Activated CD4-positive, CD25-positive, alpha-beta regulatory T cell treated with anti-CD3 and anti-CD28 coated beads, Interleukin-2, amount 50 U/mL, for 72 hours (primary cell): Measurements from ENCODE around the gene ARHGAP22.
"Not testable (repeated sequence)": the region's sequence is repeated elsewhere in the genome, so short reads cannot be mapped to it uniquely, and the experiment has no call there.

Source experiments
- DNase-seq: peaks from one replicate; pipeline ENCODE4 v3.0.0; 2021

Gene ARHGAP22, protein sequence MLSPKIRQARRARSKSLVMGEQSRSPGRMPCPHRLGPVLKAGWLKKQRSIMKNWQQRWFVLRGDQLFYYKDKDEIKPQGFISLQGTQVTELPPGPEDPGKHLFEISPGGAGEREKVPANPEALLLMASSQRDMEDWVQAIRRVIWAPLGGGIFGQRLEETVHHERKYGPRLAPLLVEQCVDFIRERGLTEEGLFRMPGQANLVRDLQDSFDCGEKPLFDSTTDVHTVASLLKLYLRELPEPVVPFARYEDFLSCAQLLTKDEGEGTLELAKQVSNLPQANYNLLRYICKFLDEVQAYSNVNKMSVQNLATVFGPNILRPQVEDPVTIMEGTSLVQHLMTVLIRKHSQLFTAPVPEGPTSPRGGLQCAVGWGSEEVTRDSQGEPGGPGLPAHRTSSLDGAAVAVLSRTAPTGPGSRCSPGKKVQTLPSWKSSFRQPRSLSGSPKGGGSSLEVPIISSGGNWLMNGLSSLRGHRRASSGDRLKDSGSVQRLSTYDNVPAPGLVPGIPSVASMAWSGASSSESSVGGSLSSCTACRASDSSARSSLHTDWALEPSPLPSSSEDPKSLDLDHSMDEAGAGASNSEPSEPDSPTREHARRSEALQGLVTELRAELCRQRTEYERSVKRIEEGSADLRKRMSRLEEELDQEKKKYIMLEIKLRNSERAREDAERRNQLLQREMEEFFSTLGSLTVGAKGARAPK

DNA sequence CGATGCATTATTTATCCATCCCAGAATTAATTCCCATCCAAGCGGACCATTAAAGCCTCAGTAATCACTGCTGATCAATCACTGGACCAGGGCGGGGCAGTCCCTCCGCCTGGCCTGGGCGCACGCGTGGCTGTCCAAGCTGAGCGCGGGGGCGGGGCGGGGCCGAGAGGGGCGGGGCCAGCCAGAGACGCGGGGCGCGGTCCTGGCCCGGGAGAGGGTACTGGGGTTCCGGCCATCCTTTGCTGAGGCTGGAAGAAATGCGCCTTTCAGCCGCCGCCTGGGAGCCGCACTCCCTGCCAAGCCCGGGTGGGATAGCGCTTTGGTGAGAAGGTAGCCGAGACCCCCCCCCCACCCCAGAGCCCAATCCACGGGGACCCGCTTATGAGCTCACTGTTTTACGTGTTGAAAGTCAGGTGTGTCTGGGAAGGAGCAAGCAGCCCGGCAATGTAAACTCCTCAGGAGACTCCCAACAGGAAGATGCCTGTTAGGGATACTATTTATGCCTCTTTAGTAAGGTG is at the start of gene ARHGAP22:
TSS of gene ARHGAP22 (minus strand) at position 83 of the 518 bp plus-strand sequence. CDS start 277 bp downstream, outside the sequence.
- DNase-seq: no peak

DNA sequence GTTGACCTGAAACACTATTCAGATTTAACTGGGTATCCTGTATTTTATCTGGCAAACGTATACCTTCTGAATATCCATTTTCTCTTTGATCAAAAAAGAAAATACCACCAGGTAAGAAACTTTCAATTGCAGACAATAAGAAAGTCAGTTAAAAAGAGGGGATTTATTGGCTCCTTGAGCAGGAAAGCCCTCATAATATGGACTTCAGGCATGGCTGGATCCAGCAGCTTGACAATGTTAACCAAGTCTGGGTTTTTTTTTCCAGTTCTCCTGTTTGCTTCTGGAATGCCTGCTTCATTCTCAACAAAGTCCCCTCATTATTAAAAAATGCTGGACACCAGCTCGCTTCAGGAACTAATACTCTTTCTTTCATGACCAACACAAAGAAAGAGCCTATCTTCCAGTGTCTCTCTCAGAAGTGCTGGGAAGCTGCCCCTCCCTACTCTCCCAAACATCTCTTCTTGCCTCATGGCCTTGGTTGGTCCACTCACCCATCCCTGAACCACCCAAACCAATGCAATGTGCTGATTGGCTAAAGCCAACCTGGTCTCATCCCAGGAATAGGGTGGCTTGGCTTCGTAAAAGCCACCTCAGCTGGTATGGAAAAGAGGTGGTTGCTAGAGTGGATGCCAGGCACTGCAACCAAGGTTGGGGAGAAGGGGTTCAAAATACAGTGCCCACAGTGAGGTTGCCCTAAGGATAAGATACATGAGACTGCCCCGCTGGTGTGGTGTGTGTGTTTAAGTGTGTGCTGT is 49.2 kb upstream of the ARHGAP22 start:
- no peak for DNase-seq

DNA sequence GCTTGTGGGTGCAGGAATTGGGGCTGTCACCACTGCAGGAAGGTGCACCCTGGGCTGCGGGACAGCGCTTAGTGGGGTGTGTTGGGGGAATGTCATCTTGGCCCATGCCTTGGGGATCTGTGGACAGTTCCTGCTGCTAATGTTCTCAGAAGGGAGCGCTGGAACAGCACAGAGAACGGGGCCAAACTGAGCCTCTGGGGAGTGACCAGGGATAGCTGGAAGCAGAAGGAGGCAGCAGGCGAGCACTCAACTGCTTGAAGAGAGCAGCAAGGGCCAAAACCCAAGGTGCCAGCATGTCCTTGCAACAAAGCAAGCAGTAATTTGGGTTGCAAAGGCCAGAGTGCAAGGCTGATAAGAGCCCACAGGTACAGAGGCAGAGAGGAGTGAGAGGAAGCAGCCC is 48.5 kb upstream of the ARHGAP22 start:
- no peak for DNase-seq

DNA sequence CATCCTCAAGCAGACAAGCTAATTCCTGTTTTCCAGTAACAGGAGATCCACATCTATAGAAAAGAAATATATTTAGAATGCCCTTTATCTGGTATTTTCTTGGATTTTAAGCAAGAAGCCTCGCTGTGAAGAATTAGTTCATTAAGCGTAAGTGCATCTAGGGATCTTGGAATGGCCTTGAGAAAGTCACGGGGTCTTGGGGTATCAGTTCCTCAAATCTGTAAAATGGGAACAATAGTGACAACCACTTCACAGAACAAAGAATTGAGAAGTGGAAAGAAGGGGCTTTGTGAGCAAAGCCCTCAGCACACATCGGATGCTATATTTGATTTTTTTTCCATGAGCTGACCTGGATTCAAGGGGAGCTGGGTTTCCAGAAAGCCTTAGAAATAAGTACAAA is 47.5 kb upstream of the ARHGAP22 start:
- DNase-seq: no peak

DNA sequence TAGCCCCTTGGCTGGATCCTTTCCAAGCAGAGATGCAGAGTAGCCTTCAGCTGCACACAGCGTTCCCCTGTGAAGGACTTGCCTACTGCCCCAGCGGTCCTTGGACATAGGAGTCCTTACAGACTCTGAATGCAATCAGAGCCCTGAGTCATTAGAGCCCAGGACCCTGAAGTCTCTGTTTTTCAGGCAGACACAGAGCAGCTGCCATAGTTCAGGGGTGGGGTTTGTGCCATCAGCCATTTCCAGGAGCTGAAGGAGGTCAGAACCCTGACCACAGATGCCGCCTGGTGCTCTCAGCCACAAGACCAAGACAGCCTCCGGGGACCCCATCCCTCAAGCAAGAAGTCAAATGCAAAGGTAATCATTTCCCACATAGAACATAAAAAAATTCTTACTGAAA is 47.0 kb upstream of the ARHGAP22 start:
- DNase-seq: no peak

DNA sequence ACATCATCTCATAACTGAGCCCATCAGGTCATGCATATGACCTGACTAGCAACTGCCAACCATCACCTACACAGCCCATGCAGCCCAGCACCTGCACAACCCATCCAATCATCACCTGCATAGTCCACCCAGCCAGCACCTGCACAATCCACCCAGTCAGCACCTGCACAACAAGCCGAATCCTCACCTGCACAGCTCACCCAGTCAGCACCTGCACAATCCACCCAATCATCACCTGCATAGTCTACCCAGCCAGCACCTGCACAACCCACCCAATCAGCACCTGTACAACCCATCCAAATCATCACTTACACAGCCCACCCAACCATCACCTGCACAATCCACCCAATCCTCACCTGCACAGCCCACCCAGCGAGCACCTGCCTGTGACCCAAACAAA is 46.4 kb upstream of the ARHGAP22 start:
- DNase-seq: no peak

DNA sequence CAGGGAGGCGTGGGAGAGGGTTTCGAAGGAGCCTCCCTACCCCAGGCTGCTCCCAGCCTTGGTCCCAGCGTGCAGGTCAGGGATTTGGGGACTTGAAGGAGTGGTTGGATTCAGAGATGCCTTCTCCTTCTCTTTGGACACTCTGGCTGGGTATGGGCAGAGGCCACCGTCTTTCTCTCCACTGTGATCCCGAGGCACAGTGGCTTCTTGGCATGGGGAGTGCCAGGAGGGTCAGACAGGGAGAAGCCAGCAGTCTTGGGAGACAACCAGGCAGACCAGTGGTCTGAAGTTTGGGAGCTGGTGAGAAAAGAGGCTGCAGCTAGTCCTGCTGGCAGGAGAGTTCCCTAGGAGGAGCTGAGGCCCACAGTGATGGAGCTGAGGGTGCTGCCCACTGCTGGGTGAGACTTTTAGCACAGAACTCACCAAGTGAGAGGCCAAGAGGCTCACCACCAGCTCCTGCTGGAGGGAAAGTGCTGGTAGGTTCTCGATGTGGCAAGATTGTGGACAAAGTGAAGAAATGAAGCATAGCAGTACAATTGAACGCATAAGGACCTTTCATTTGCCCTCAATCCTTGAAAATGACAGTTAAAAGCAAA is 44.6 kb upstream of the ARHGAP22 start:
- no peak for DNase-seq

DNA sequence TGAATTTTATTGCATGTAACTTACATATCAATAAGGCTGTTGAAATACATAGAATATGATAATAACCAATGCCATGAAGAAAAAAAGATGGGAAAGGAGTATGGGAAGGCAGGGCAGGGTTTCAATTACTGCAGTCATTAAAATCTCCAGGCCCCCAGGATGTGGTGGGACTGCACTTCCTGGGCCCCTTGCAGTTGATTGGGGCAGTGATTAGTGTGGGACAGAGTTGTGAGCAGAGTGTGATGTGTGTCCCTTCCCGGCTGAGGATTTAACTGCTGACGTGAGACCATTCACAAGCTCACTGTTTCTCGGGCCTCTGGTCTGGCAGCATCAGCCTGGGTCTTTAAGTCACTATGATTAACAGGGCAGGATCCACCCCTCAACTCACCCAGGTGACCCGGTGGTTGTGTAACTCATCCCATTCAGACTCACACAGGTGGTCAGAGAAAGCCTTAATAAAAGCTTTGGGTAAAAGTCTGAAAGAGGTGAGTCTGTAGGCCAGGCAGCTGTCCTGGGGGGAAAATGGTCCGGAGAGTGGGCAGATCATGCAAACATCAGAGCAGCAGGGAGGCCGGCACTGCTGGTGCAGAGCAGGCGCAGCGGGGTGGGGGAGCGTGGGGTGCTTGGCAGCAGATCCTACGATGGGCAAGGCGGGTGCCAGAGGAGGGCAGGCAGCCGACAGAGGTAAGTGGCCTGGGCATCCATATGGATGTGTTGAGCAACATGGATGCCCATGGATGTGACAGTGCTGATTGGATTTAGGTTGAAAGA is 43.5 kb upstream of the ARHGAP22 start:
- no peak for DNase-seq

DNA sequence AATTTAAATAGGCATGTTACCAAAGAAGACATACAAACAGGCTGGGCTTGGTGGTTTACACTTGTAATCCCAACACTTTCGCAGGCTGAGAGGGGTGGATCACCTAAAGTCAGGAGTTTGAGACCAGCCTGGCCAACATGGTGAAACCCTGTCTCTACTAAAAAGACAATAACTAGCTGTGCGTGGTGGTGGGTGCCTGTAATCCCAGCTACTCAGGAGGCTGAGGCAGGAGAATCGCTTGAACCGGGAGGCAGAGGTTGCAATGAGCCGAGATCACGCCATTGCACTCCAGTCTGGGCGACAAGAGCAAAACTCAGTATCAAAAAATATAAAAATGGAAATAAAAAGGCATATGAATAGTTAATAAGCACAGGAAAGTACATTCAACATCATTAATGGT is 42.2 kb upstream of the ARHGAP22 start:
- not testable (repeated sequence) for DNase-seq

DNA sequence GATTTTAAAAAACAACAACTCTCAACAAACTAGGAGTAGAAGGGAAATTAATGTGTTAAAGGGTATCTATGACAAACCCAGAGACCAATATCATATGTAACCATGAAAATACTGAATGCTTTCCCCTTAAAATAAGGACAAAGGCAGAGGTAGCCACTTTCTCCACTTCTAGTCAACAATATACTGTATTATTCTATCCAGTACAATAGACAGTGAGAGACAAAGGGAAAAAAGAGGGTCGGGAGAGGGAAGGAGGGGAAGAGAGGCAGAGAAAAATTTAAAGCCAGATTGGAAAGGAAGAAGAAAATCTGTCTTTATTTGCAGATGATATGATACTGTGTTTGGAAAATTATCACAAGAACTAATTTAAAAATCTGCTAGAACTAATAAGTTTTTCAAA is 40.7 kb upstream of the ARHGAP22 start:
- DNase-seq: no peak

DNA sequence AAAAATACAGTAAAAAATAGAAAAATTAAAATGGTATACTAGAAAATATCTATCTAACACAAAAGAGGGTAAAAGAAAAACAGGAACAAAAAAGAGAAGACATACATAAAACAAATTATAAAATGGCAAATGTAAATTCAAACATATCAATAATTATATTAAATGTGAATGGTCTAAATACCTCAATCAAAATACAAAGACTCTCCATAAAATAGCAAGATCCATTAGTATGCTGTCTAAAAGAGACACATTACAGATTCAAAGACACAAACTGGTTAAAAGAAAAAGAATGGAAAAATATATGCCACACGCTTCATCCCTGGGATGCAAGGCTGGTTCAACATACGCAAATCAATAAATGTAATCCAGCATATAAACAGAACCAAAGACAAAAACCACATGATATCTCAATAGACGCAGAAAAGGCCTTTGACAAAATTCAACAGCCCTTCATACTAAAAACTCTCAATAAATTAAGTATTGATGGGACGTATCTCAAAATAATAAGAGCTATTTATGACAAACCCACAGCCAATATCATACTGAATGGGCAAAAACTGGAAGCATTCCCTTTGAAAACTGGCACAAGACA is 36.3 kb upstream of the ARHGAP22 start:
- not testable (repeated sequence) for DNase-seq

DNA sequence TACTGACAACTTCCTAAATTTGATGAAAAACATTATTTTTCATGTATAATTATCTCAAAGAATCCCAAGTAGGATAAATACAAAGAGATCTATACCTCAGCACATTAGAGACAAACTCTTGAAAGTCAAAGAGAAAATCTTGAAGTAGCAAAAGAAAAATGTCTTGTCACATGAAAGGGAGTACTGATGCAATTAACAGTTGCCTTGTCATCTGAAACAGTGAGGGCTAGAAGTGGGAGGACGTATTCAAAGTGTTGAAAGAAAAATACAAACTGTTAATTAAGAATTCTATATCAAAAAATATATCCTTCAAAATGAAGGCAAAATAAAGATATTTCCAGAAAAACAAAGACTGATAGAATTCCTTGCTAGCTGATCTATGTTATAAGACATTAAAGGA is 35.5 kb upstream of the ARHGAP22 start:
- DNase-seq: no peak

DNA sequence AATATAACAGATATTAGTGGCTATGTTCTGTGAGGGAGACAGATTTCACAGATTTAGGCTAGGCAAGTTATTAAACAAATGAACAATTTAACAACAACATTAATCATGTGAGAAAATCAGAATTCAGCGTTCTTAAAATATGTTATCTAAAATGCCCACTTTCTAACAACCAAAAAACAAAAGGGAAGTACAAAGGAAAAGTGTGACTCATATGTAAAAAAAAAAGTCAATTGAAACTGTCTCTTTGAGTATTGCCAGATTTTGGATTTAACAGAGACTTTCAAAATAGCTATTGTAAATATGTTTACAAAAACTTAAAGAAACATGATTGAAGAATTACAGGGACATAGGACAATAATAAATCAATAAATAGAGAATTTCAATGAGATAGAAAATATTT is 34.8 kb upstream of the ARHGAP22 start:
- no peak for DNase-seq

DNA sequence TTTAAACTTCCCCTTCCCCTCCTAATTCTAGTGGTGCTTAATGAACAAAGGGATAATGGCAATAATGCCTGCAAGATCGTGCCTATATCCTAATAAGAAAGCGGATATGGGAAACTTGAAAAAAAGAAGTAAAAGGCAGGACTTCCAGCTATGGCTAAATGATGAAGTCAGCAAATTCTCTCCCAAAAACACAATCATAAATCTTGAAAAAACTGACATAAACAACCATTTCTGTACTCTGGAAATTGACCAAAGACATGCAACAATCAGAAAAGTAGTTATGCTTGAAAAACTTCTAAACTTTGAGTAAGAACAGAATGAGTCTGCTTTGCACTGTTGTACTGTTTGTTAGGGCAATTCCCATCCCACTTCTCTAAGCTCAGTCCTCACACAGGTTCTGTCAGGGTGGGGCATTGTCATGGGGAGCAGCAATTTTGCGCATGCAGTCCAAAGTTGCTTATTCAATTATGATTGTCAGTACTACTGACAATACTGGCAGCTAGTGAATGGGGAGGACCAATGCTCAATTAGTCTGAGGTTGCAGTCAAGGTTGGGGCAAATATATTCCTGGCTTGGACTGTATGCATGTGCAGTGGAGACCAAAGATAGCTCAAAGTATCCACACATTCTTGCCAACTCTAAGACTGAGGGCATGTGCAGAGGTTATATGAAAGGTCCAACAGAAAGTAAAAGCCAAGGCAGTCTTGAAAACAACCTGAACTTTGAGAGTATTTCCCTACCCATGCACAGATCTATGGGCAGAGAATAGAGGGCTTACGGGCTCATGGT is 34.1 kb upstream of the ARHGAP22 start:
- DNase-seq: no peak

DNA sequence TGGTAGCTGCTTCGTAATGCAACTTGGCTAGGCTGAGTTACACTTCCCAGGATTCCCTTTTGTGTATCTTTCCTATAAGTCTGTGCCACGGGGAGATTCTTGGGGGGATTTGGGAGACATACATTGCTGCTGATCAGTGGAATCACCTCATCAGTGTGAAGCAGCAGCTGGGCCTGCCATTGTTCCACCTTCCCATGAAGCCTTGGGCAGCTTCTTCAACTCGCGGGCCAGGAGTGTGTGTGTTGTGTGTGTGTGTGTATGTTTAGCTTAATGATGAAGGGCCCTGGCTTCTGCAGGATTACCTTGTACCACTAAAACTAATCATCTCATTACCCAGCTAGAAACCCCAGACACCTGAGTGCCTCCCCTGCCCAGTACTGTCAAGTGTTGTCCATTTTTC is 33.3 kb upstream of the ARHGAP22 start:
- no peak for DNase-seq

DNA sequence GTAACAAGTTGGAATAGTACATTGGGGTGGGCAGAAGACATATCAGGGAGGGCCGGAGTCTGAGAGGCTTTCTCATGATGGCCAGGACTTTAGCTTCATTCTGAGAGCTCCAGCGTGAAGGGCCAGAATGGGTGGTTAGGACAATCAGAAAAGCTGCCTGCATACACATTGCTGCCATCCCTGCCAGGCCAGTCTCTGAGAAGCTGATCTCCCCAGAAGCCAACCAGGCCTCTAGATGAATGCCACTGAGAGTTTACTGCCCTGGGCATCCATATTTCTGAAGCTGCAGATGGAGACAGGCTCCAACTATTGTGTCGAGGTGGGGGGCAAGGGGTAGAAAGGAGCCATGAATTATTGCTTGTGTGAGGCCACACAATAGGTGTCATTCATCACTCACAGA is 32.0 kb upstream of the ARHGAP22 start:
- DNase-seq: no peak

DNA sequence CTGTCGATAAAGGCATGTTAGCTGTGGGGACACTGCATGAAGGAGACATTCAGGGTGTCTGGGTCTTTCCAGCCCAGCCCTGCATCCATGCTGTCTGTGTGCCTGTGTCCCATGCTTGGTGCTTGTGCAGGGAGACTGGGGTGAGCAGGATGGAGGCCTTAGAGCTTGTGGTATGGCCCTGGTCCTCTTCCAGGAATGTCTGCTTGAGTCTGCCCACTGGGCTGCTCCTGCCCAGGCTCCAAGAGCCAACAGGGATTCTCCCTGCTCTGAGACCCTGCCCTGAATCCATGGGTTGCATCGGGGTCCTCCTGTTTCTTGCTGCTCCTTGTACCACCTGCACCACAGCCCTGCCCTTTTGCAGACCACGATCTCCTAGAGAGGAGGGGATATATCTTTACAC is 31.4 kb upstream of the ARHGAP22 start:
- no peak for DNase-seq

DNA sequence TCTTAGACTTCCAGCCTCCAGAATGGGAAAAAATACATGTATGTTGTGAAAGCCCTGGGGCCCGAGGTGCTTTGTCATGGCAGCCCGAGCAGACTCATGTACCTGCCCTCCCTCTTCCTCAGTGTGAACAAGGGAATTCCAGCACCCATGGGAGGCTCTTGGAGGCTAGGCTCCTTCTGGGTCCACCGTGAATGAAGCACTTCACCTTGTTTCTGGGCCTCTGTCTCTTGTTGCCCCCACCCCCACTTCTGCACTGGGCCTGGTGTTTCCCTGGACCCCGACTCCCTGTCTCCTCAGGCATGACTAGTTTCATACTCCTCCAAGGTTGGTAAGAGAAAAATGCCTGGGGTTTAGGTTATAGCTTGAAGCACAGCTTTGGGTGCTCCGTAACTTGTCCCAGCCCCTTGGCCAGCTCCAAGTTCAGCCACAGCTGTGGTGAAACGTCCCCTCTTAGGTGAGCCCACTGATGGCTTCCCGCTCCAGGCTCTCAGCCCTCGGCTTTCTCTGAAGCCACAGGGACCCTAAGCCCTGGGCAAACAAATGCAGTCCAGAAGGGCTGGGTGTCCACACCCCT is 30.2 kb upstream of the ARHGAP22 start:
- DNase-seq: no peak

DNA sequence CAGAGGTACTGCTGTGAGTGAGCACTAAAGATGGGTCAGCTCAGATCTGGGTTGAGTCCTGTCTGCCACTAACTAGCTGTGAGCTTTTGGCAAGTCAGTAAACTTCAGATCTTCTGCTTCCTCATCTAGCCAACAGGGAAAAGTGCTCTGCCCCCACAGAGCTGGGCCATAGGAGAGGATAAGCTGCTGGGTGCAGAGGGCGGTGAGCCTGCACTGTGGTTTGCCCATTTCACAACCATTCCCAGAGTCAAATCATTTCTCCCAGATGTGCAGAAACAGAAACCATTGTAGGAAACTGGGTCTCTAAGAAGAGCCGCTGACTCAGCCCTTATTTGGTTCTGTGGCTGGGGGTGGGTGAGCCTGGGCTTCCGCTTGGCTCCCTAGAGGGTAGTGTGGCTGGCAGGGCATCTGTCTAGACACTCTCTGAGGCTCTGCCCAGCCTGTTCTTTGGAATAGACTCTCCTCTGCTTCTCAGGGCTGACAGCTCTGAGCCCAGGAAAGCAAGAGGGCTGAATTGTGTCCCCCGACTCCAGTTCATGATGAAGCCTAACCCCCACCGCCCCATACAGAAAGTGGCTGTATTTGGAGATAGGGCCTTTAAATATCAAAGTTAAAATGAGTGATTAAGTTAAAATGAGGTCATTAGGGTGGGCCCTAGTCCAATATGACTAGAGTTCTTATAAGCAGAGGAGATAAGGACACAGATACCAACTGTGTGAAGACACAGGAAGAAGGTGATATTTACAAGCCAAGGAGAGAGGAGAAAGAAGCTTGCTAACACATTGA is 29.5 kb upstream of the ARHGAP22 start:
- DNase-seq: no peak
